GM12865 (cell line): ENCODE results near the gene BBS4.
"Not testable (repeated sequence)": the region's sequence is repeated elsewhere in the genome, so short reads cannot be mapped to it uniquely, and the experiment has no call there.

ENCODE experiments used
- DNase-seq: peaks from one replicate; pipeline ENCODE4 v3.0.0; 2010; ENCODE audit warnings: low read depth
- H3K4me3 ChIP-seq: 2 replicates; pipeline ENCODE4 v1.5.1; 2011; ENCODE audit warnings: mild to moderate bottlenecking, low read depth, low read length, control low read depth
- TF ChIP-seq, protein P1 (sequence below): IDR thresholded peaks from 2 replicates; pipeline ENCODE4 v1.5.1; 2011; ENCODE audit warnings: low read length, control low read depth, low read depth, inconsistent platforms; ENCODE audit not compliant: insufficient read depth; ENCODE audit errors: missing control alignments

Gene BBS4

GRCh38 chr15:72690938-72691337 lies 4.9 kb downstream of the BBS4 start:
- TF ChIP-seq, protein P1, sequence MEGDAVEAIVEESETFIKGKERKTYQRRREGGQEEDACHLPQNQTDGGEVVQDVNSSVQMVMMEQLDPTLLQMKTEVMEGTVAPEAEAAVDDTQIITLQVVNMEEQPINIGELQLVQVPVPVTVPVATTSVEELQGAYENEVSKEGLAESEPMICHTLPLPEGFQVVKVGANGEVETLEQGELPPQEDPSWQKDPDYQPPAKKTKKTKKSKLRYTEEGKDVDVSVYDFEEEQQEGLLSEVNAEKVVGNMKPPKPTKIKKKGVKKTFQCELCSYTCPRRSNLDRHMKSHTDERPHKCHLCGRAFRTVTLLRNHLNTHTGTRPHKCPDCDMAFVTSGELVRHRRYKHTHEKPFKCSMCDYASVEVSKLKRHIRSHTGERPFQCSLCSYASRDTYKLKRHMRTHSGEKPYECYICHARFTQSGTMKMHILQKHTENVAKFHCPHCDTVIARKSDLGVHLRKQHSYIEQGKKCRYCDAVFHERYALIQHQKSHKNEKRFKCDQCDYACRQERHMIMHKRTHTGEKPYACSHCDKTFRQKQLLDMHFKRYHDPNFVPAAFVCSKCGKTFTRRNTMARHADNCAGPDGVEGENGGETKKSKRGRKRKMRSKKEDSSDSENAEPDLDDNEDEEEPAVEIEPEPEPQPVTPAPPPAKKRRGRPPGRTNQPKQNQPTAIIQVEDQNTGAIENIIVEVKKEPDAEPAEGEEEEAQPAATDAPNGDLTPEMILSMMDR = no peak
- H3K4me3 ChIP-seq = no peak overlapping the region
- no peak for DNase-seq

- H3K4me3 ChIP-seq = no peak overlapping the region
- DNase-seq = no peak
- TF ChIP-seq, protein P1 = no peak
Observed at GRCh38 chr15:72698938-72699337, 12.9 kb downstream of the BBS4 start.

DNA sequence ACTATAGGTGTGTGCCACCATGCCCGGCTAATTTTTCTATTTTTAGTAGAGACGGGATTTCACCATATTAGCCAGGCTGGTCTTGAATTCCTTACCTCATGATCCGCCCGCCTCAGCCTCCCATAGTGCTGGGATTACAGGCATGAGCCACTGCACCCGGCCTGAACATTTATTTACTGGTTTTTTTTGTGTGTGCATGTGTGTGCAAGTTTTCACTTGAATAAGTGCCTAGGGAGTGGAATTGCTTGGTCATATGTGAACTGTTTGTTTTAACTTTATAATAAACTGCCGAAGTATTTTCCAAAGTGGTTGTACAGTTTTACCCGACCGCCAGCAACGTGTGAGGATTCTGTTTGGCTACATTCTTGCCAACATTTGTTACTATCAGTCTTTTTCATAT lies 14.1 kb downstream of the BBS4 start:
- DNase-seq = no peak
- TF ChIP-seq, protein P1 = no peak

GRCh38 chr15:72706266-72706665 lies 20.3 kb downstream of the BBS4 start:
- TF ChIP-seq, protein P1 = no peak
- no peak overlapping the region for H3K4me3 ChIP-seq
- no peak for DNase-seq

More for the DNA sequence above, 14.1 kb downstream of the BBS4 start:
- H3K4me3 ChIP-seq = no peak overlapping the region

DNA sequence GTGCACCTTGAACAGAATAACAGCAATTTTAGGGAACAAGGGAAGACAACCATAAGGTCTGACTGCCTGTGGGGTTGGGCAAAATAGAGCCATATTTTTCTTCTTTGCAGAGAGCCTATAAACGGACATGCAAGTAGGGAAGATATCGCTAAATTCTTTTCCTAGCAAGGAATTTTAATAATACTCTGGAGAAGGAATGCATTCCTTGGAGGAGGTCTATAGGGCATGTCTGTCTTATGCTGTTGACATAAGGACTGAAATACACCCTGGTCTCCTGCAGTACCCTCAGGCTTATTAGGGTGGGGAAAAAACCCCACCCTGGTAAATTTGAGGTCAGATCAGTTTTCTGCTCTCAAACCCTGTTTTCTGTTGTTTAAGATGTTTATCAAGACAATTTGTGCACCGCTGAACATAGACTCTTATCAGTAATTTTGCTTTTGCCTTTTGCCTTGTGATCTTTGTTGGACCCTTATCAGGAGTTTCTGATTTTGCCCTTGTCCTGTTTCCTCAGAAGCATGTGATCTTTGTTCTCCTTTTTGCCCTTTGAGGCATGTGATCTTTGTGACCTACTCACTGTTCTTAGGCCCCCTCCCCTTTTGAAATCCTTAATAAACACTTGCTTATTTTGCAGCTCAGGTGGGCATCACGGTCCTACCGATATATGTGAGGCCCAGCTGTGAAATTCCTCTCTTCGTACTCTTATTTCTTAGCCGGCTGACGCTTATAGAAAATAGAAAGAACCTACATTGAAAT lies 22.7 kb downstream of the BBS4 start:
- not testable (repeated sequence) for DNase-seq, H3K4me3 ChIP-seq

DNA sequence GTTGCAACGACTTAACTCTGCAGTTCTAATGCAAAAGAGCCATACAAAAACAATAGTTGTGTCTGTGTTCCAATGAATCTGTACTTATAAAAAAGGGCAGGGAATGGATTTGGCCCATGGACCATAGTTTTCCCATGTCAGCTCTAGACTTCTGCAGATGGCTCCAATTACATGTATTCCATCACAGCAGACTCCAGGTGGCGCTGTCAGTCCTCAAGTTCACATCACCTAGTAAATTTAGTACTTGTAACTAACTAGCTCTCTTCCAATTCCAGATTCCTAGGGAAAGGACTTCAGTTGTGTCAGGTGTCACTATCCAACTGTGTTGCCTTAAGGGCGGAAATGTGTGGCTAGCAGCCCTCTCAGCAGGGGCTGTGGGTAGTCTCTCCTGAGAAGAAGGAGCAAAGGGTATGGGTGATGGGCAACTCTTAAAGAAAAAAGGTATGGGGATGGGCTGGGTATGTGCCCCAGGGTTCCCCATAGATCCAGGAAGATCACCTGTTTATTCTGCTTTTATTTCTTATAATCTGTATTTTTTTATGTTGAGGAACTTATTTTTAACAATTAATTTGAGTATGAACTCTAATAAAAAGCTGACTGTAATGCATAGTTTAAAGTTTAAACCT lies 36.2 kb downstream of the BBS4 start:
- TF ChIP-seq, protein P1 = peak; percentile 81
- no peak overlapping the region for H3K4me3 ChIP-seq
- peak; percentile 82 for DNase-seq

- TF ChIP-seq, protein P1 = no peak
- no peak overlapping the region for H3K4me3 ChIP-seq
- DNase-seq = no peak
Observed at GRCh38 chr15:72724028-72724427, 38.0 kb downstream of the BBS4 start.
